Left renal cortex interstitium (tissue), 4 donors: ENCODE results near the gene SNORC. TPM values are rescaled to one million over a fixed set of nuclear protein-coding genes. Genes with fewer than 3 reads are reported as not detected.

Source experiments
- DNase-seq, 4 donors: peaks; one replicate each; pipeline ENCODE4 v3.0.0-alpha.2; 2013; ENCODE audit warnings: low read depth in 4 of 4, low spot score in 2 of 4, missing footprints in 1 of 4
- polyA plus RNA-seq, 4 donors: library from polyadenylated mRNA; unstranded; fragments of 120-200 nt; gene quantifications; one replicate each; pipeline ENCODE4 v1.2.1, GENCODE V29; 2013; ENCODE audit not compliant: insufficient read length in 4 of 4

SNORC gene
- polyA plus RNA-seq, 4 donors: 0.92 to 3.7 (median 2.0) TPM

DNA sequence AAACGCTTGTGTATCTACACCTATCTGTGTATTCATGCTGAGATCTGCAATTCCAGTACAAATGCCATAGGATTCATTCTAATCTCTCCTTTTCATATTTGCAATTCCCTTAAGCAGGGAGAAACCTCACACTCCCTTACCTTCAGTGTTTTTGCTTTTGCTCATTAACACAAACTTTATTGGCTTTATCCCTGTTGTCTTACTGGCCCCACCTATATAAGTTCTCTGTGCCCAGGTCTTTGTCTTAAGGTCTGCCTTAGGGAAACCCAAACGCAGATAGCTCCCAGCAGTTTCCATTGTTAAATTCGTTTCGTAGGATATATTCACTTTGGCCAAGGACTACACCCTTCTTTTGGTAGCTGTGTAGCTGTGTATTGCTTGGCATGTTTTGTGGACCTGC is 4.0 kb upstream of the SNORC start:
- DNase-seq: no peak

DNA sequence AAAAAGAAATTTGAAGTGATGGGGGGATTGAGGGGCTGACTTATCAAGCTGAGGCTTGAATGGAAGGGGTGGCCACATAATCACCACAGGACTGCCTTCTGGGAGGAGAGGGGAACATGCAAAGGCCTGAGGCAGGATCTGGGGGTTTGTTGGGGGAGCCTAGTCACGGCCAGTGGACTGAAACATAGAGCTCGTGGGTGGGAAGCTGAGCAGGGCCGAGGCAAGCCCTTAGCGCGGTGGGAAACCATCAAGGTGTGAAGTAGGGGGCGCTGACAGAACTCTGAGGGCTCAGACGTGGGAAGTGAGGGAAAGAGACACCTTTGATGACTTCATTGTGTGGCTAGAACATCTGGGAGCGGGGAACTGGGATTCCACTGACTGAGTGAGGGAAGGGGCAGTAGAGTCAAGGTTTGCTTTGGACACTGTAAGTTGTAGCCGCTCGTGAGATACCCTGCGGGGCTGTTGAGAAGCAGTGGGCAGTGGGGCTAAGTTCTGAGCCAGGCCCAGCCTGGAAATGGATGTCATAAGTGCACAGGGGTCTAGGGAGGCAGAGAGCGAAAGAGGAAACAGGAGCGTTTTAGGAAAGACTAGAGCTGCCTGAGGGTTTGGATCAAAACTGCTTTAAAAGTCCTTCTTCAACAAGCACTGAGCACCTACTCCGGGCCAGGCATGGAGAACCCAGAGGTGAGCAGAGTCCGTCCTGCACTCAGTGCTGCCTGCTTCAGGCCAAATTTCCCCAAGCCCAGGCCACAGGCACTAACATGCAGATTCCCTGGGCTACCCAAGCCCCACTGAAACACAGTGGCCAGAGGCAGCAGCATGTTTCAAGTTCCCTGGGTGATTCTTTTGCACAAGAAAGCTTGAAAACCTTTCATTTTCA is 686 bp upstream of the SNORC start:
- DNase-seq: no peak

DNA sequence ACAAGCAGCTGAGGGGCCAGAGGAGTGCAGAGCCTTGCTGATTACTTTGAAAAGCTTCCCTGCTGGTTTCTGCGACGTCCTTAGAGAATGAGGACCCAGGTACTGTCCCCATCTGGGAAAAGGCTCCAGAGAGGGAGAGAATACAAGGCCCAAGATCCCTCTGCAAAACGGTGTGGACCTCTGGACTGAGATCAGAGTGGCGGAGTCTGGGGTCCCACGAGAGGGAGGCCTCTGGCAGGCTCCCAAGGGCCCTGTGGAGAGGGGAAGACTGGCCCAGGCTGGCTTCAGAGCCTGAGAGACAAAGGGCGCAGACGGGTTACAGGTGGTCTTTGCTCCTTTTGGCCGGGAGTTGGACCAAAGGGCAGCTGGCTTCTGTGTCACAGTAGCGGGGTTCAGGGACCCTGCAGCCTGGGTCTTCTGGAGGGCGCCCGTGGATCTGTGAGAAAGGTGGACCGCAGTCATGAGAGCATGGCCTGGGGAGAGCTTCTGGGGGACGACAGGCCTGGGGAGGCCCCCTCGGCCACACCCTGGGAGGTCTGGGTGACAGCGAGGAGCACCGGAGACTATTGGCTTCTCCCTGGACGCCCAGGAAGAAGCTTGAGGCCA is 805 bp downstream of the SNORC start:
- no peak for DNase-seq

DNA sequence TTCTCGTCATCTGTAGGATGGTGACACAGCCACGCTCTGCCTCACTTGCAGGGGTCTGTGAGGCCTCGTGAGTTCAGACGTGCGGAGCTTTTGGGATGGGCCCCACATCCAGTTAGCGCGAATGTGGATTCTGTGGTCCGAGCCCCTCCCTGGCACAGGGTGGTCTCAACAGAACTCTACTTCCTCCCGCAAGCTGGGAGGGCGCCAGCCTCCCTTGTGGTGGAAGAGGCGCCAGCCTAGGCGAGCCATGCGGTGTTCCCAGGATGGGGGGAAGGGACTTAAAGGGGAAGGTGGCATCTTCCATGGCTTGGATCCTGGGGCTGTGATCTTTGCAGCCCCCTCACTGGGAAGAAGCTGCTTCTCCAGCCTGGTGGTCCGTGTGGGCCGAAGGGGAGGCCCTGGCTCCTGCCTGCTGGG is 1.4 kb downstream of the SNORC start:
- no peak for DNase-seq

DNA sequence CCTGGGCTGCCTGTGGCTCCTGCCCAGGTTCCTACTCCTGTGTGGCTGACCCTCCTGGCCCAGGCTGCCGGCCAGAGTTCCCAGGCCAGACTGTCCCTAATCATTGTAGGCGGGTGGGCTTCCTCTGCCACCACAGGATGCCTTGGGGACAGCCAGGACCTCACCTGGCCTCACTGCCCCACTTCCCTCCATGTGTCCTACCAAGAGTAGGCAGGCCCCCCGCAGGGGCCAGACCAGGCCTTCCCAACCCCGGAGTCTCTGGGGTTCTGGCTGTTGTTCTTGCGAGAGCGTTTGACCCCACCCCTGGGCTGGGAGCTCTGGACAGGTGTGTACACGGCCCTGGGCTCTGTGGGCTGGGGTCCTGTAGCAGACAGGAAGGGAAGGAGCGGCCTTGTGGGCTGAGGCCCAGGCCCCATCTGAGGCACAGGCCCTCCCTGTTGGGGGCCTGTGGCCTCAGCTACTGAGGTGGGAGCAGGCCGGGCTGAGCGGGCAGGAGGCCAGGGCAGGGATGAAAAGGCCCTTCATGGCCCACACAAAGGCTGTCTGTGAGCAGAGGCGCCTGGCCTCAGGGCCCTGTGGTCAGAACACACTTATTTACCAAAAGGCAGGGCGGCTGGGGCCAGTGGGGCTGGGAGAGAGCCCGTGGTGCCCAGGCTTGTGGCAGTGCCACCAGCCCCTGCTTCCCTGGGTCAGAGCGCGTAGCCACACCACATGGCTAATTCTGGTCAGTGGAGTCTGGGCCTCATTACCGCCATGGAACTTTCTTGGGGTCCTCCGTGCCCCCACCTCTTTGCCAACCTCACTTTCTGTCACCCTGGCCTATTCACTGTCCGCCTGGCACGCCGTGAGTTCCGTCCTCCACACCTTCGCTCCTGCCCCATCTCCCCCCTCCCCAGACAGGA is 2.0 kb downstream of the SNORC start:
- DNase-seq: no peak

DNA sequence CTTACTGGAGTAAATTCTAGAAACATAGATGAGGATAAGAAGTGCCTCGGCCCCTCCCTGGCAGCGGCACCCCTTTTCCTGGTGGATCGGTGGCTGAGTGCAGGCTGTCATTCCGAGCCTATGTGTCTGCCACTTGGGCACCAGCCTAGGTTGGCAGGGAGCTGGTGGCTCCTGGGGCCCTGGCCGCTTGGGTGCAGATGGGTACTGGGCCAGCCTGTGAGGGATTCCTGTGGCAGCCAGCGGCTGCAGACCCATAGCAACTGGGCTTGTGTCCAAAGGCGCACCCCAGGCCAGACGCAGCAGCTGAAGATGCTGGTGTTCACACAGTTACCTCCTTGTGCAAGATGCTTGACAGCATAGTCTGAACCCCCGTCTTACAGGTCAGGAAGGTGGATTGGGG is 2.8 kb downstream of the SNORC start:
- DNase-seq: no peak

DNA sequence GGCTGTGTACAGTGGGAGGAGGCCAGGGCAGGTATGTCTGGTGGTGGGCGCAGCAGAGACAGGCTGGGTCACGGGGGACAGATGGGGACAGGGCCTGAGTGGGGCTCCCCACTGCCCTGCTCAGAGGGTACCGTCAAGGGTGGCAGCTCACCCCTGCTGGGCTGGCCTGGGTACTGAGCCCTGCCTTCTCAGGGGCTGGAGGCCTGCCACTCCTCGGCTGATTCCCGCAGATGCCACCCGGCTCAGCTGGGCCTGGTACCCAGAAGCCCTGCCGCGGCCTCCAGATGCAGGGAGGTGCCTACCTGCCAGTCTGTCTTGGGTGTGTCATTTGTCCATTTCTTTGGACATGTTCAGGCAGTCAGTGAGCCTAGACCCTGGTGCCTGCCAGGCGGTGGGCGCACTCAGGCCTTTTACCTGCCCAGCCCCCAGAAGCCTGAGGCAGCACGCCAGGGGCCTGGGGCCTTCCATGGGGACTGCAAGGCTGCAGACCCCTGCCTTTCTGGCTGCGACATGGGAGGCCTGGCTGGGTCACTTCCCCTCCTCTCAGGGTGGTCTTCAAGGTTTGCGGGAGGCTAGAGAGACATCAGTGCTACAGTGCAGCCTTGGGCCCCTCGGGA is 3.3 kb downstream of the SNORC start:
- DNase-seq: no peak

DNA sequence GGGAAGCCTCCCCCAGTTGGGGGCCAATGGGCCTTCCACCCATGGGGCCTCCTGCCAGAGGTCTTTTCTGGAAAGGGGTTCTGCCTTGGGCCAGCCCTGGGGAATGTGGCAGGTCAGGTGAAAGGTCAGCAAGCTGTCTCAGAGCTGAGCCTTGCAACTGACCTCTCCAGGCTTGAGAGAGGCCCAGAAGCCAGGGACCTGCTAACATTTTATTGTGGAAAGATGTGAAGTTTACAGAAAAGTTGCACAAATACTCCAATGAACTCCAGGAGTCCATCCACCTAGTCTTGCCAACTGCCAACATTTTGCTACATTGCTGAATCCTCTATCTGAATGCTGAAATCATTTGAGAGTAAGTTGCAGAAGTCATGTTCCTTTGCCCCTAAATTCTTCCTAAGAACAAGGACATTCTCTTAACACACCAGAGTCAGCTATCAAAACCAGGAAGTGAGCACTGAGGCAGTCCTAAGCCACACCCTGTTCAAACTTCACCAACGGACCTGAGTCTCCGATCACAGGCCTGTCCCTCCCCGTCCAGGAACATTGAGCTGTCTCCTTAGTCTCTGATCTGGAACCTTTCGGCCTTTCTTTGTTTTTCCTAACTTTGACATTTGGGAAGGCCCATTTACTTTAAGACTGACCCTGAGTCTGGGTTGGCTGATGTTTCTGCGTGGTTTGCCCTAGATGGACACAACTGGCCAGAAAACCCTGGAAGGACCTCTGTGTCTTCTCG is 4.0 kb downstream of the SNORC start:
- DNase-seq: no peak

DNA sequence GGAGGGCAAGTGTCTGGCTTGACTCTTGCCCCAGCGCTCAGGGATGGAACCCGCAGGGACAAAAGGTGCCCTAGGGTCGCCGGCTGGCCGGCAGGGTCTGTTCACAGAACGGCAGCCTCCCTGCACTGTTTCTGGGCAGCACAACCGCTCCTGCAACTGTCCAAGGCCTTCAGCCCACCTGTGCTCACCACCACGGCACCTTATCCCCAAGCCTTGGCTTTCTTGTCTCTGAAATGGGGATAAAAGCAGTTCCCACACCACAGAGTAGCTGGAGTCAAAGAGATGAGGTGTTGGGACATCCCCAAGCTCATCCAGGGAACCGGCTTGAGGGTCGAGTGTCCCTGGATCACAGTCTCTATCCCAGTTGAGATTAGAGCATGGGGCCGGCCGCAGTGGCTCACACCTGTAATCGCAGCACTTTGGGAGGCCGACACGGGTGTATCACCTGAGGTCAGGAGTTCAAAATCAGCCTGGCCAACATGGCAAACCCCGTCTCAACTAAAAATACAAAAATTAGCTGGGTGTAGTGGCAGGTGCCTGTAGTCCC is 4.7 kb downstream of the SNORC start:
- DNase-seq: no peak

DNA sequence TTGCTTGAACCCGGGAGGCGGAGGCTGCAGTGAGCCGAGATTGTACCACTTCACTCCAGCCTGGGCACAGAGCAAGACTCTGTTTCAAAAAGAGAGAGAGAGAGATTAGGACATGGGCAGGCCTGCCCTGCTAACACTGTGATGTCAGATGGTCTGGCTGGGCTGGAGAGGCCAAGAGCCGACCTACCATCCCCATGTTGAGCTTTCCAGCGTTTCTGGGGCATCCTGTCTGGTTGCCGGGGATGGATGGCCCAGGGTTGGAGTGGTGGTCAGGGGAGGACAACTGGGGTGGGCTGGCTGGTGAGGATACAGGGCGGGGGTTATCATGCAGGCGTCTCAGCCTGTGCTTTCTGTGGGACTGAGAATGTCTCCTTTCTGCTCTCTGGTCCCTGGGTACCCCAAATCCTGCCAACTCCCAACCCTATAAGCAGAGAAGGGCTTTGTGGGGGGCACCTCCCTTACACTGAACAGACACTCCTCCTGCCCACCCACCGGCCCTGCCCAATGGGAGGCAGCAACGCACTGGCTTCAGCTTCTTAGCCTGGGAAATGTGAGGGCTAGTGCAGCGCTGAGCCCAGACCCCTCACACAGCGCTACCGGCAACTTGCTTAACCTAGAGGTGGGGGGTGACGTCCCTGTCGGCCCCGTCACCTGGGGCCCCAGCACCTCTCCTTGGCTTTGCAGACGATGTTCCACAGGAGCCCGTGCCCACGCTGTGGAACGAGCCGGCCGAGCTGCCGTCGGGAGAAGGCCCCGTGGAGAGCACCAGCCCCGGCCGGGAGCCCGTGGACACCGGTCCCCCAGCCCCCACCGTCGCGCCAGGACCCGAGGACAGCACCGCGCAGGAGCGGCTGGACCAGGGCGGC is 5.4 kb downstream of the SNORC start:
- no peak for DNase-seq

DNA sequence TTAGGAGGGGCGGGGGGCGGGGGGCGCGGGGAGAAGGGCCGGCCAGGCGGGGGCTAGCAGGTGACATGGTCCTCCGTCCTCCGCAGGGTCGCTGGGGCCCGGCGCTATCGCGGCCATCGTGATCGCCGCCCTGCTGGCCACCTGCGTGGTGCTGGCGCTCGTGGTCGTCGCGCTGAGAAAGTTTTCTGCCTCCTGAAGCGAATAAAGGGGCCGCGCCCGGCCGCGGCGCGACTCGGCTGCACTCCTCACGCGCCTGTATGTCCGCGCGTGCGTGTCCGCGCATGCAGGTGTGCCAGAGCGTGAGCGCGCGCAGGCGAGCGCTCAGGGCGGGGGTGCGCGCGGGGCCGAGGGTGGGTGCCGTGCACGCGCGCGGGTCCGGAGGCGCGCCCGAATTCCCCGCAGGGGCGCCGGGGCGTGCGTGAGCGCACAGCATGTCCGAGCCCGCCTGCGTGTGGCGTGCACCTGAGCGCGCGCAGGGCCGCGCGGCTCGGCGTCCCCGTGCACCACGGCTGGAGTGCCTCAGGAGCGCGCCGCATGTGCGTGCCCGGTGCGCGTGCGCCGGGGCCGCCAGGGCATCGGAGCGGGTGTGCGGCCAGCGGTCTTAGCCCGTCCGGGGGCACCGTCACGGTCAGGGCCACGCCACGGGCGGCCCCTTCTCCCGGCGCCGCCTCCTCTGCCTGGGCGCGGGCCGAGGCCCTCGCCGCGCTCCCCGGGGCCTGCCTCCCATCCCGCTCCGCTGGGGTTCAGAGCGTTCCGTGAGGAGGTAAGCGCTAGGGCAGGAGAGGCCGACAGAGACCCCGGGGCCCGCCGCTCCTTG is 6.3 kb downstream of the SNORC start:
- no peak for DNase-seq

DNA sequence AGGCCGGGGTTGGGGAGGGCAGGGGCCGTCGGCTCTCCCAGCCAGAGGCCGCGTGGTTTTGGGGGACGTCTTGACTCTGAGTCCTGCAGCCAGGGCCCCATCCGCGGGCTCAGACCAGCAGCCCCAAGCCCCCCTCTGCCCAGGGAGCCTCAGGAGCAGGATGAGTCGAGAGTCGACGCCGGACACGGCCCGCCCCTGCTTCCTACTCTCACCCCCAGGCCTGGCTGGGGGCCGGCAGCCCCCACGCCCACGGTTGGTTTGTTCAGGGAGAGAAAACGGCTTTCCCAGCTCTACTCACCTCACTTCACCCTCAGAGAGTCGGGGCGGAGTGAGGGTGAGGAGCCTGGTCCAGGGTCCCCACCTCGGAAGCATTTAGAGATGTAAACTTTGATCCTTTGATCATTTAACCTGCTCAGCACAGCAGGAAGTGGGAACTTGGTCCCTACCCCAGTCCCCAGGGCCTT is 6.9 kb downstream of the SNORC start:
- no peak for DNase-seq

DNA sequence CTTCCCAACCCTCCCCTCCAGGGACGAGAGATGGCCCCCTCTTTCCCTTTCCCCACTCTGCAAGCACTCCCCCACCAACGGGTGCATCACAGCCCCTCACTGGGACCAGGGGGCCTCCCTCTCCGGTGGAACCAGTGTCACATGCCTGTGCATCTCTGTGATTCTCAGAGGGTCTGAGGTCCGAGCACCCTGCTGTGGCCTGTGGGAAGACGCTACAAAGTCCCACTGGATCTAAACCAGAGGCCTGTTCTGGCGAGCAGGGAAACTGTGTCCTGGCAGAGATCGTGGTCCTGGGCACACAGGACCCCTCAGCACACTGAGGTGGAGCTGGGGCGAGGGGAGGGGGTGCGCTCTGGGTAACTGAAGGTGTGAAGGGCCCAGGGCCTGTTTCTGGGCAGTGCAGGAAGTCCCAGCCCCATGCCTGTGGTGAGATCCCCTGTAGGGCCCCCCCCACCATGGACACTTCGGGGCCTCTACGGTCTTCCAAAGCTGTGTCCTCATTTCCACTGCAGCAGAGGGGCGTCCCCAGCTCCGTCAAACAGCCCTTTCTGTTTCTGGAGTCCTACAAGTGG is 8.0 kb downstream of the SNORC start:
- no peak for DNase-seq

DNA sequence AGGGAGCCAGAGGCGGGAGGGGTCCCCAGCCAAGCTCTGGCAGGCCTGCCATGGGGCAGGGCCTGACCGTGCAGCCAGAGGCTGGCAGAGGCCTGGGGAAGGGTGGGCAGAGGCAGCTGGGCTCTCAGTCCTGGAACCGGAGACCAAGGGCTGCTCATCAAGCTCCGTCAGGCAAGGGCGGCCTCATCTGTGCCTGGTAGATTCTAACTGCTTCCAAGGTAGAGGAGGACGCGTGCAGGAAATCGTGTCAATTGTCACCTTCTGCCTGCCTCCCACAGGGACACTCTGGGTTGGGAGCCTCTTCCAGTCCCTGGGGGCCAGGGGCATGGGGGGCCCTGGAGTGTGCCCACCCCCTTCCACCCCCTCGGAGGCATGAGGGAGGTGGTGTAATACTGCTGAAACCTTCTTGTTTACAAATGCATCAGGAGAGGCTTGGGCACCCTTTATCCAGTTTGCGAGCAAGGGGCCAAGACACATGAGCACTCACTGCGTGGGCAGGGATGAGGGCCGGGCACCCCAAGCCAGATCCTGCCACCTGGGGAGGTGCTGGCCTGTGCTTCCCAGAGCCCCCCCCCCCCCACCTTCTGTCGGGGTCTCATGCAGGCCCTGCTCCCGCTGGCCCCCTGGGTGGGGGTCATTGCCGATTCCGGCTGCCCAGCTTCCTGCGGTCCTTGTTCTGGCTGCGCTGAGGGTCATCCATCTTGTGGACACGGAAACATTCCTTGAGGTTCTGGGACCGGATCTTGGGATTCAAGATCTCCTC is 9.0 kb downstream of the SNORC start:
- no peak for DNase-seq

DNA sequence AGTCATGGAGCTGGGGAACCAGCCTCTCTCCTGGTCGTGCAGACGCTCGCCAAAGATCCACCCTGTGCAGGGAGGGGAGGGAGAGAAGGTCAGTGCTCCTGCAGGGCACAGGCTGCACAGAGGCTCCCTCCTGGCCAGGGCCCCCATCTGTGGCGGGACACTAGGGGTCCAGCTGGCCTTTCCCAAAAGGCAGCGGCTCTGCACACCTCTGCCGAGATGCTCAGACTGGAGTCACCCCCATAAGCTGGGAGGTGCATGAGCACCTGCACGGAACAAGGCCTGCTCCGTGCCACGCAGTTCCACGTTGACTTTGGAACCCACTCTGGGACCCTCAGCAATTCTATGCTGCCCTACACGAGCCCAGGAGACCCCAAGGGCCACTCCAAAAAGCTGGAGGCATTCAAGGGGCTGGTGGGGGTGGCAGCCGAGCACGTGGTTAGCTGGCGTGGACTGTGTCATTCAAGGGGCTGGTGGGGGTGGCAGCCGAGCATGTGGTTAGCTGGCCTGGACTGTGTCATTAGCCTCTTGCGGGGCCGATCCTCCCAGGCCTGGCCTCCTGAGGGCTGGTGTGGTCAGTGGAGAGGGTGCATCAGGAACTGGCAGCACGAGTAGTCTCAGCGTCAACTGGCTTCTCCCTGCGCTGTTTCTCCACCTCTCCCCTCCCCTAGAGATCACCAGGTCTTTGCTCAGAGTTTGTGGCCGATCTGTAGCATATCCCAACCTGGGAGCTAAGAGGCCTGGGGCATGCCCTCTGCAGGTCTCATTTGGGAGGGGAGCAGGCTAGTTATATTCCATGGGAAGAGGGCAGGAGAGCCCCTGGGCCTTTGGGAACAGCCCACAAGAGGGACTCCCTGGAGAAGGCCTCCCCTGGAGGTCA is 9.8 kb downstream of the SNORC start:
- no peak for DNase-seq
